BLaER1 treated with 17β-estradiol and CSF1 and Interleukin-3, amounts not matched to agents 10 nM and 100 nM (cell line): ENCODE results near the gene CLEC3B.

Experiments
- H3K27ac ChIP-seq, 11 experiments: shearing (Covaris generic); formaldehyde crosslinking; 2 replicates each; pipeline ENCODE4 v1.8.1; 2022
- H3K27me3 ChIP-seq, 11 experiments: shearing (Covaris generic); formaldehyde crosslinking; 2 replicates each; pipeline ENCODE4 v1.8.1; 2022
- H3K36me3 ChIP-seq, 11 experiments: shearing (Covaris generic); formaldehyde crosslinking; 2 replicates each; pipeline ENCODE4 v1.8.1; 2022
- H3K4me1 ChIP-seq, 10 experiments: shearing (Covaris generic); formaldehyde crosslinking; 2 replicates each; pipeline ENCODE4 v1.8.1; 2022
- H3K4me2 ChIP-seq, 11 experiments: shearing (Covaris generic); formaldehyde crosslinking; 2 replicates each; pipeline ENCODE4 v1.8.1; 2022
- H3K4me3 ChIP-seq, 10 experiments: shearing (Covaris generic); formaldehyde crosslinking; 2 replicates each; pipeline ENCODE4 v1.8.1; 2022
- H3K9ac ChIP-seq, 11 experiments: shearing (Covaris generic); formaldehyde crosslinking; 2 replicates each; pipeline ENCODE4 v1.8.1; 2022
- H3K9me3 ChIP-seq, 11 experiments: shearing (Covaris generic); formaldehyde crosslinking; replicated peaks in 1 of 11; 2 replicates each; pipeline ENCODE4 v1.8.1; 2022
- H4K20me1 ChIP-seq, 11 experiments: shearing (Covaris generic); formaldehyde crosslinking; 2 replicates each; pipeline ENCODE4 v1.8.1; 2022
- Cebpa-rat ChIP-seq, 11 experiments: shearing (Covaris generic); IDR thresholded peaks; 2 replicates each; pipeline ENCODE4 v1.8.1; 2022

Gene CLEC3B

DNA sequence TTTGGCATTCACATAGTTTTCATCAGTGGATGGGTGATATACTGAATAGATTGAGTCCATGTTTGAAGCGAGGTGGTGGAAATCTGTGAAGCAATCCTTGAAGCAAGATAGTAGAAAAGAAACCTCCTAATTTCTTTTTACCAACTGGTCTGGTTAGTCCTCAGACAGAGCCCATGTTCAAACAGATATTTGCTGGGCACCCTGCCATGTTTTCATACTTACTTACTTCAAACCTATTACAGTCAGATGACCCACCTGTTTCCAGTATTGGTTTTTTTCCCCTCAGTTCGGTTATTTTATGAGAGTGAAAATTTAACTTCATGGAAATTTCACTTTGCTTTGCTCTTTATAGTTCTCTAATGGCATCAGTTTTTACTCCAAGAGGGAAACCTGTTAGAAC lies 26.3 kb upstream of the CLEC3B start:
- Histone ChIP-seq H3K4me2 (no peak overlapping the region), H3K36me3 (peaks cover 99 to 100% (median 100%) of the 10 kb centered on the region in 11 experiments), H3K27ac (no peak overlapping the region), H3K4me1 (0 out of 20 replicates have a peak, but pooled peaks cover 0 to under 1% (median 0%) of the 10 kb centered on the region in 10 experiments), H4K20me1 (peaks cover 0 to 29% (median 11%) of the 10 kb centered on the region in 11 experiments; a peak in 12 of 22 replicates), H3K9ac (no peak overlapping the region), H3K4me3 (no peak overlapping the region), H3K27me3 (no peaks in the 10 kb centered on the region), H3K9me3 (peaks cover 0 to 17% (median 11%) of the 10 kb centered on the region in 11 experiments; a peak in 18 of 22 replicates)
- no peak for TF ChIP-seq Cebpa-rat (IDR thresholded peaks at IDR 0.05)

DNA sequence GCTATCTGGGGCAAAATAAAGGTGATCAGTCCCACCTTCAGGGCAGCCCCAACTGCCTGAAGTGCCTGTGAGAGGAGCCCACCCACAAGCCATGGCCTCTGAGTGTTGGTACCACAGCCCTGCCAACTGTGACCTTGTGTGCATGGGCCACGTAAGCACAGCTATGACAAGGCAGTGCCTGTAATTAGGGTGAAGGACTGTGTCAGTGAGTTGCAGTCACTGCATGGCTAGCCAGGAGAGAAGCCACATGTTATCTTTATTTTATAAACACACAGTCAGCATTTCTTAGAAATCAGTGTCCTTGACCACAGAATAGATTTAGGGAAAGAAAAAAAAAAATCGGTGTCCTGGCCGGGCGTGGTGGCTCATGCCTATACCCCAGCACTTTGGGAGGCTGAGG lies 25.3 kb upstream of the CLEC3B start:
- Histone ChIP-seq H3K36me3 (peaks cover 100% of the 10 kb centered on the region in 11 experiments), H3K9me3 (peaks cover 0 to 26% (median 17%) of the 10 kb centered on the region in 11 experiments; a peak in 19 of 22 replicates), H3K27me3 (no peaks in the 10 kb centered on the region), H4K20me1 (peaks cover 0 to 21% (median 5%) of the 10 kb centered on the region in 11 experiments; a peak in 11 of 22 replicates), H3K4me1 (peaks cover 0 to 6% (median 2%) of the 10 kb centered on the region in 10 experiments; a peak in 6 of 20 replicates), H3K9ac (no peak overlapping the region), H3K4me2 (no peak overlapping the region), H3K27ac (no peak overlapping the region), H3K4me3 (no peak overlapping the region)
- TF ChIP-seq Cebpa-rat (IDR thresholded peaks at IDR 0.05), result no peak

GRCh38 chr3:45001738-45002137 lies 24.4 kb upstream of the CLEC3B start:
- peaks cover 0 to 13% (median 0%) of the 10 kb centered on the region in 11 experiments; a peak in 7 of 22 replicates for H4K20me1 ChIP-seq
- H3K36me3 ChIP-seq, result peaks cover 91 to 96% (median 93%) of the 10 kb centered on the region in 11 experiments
- H3K4me2 ChIP-seq, result no peak overlapping the region
- H3K9ac ChIP-seq, result no peak overlapping the region
- no peak for TF ChIP-seq Cebpa-rat (IDR thresholded peaks at IDR 0.05)
- H3K27me3 ChIP-seq, result no peaks in the 10 kb centered on the region
- H3K9me3 ChIP-seq, result peaks cover 0 to 26% (median 17%) of the 10 kb centered on the region in 11 experiments; a peak in 19 of 22 replicates
- peaks cover 0 to 9% (median 2%) of the 10 kb centered on the region in 10 experiments; a peak in 6 of 20 replicates for H3K4me1 ChIP-seq
- H3K4me3 ChIP-seq, result no peak overlapping the region
- no peak overlapping the region for H3K27ac ChIP-seq

DNA sequence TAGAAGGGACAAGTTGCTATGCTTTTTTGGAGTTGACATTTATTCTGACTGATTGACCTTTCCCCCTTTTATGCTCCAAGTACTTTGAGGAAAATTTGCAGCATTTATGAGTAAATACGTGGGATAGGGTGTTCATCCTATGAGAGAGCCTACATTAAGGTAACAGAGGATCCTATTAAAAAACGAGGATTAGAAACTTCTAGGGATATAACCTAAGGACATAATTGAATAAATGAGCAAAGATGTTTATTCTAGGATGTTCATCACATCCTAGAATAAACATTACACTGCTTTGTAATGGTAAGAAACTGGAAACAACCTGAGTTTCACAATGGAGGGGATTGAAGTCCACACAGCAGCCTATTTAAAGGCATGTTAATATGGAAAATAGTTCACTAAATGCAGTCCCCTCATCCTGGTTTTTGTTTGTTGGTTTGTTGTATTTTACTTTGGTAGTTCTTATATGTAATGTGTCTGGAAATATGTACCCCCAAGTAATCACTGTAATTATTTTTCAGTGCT lies 23.9 kb upstream of the CLEC3B start:
- Histone ChIP-seq H3K4me1 (peaks cover 0 to 9% (median 2%) of the 10 kb centered on the region in 10 experiments; a peak in 6 of 20 replicates), H3K4me2 (no peak overlapping the region), H4K20me1 (peaks cover 0 to 13% (median 0%) of the 10 kb centered on the region in 11 experiments; a peak in 4 of 22 replicates), H3K27me3 (no peaks in the 10 kb centered on the region), H3K36me3 (peaks cover 91 to 96% (median 93%) of the 10 kb centered on the region in 11 experiments), H3K27ac (no peak overlapping the region), H3K4me3 (no peak overlapping the region), H3K9me3 (peaks cover 0 to 26% (median 17%) of the 10 kb centered on the region in 11 experiments; a peak in 19 of 22 replicates), H3K9ac (no peak overlapping the region)
- no peak for TF ChIP-seq Cebpa-rat (IDR thresholded peaks at IDR 0.05)

DNA sequence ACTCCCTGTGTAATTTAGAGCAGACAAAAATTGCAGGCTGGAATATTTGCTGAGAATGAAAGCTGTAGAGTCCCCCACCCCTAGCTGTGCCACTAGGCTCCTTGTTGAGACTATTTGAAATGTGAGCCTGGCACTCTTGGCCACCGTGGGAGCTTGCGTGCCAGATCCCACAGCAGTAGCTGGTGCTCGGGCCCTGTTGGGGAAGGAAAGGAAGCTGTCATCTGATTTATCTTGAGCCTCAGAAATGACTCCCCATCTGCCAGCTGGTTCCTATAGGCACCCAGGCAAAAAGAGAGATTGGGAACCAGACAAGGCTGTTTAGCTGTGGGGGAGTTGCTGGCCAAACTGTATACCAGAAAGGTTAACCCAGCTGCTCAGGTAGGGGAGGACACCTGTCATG lies 23.4 kb upstream of the CLEC3B start:
- Histone ChIP-seq H3K4me3 (no peak overlapping the region), H3K9me3 (peaks cover 0 to 26% (median 17%) of the 10 kb centered on the region in 11 experiments; a peak in 19 of 22 replicates), H3K27ac (no peak overlapping the region), H3K4me2 (no peak overlapping the region), H3K9ac (no peak overlapping the region), H3K27me3 (no peaks in the 10 kb centered on the region), H3K4me1 (peaks cover 0 to 9% (median 2%) of the 10 kb centered on the region in 10 experiments; a peak in 6 of 20 replicates), H3K36me3 (peaks cover 91 to 96% (median 93%) of the 10 kb centered on the region in 11 experiments), H4K20me1 (peaks cover 0 to 13% (median 0%) of the 10 kb centered on the region in 11 experiments; a peak in 4 of 22 replicates)
- TF ChIP-seq Cebpa-rat (IDR thresholded peaks at IDR 0.05), result no peak

- peaks cover 0 to 9% (median 2%) of the 10 kb centered on the region in 10 experiments; a peak in 6 of 20 replicates for H3K4me1 ChIP-seq
- no peak overlapping the region for H3K27ac ChIP-seq
- H3K9ac ChIP-seq, result no peak overlapping the region
- H3K9me3 ChIP-seq, result peaks cover 0 to 26% (median 17%) of the 10 kb centered on the region in 11 experiments; a peak in 19 of 22 replicates
- no peak overlapping the region for H3K4me2 ChIP-seq
- peaks cover 91 to 96% (median 93%) of the 10 kb centered on the region in 11 experiments for H3K36me3 ChIP-seq
- no peak for TF ChIP-seq Cebpa-rat (IDR thresholded peaks at IDR 0.05)
- H3K27me3 ChIP-seq, result no peaks in the 10 kb centered on the region
- H3K4me3 ChIP-seq, result no peak overlapping the region
- peaks cover 0 to 9% (median 0%) of the 10 kb centered on the region in 11 experiments; a peak in 4 of 22 replicates for H4K20me1 ChIP-seq
Measured at GRCh38 chr3:45003406-45003805, 22.7 kb upstream of the CLEC3B start.

- H4K20me1 ChIP-seq, result peaks cover 0 to 9% (median 0%) of the 10 kb centered on the region in 11 experiments; a peak in 4 of 22 replicates
- no peak overlapping the region for H3K9ac ChIP-seq
- TF ChIP-seq Cebpa-rat (IDR thresholded peaks at IDR 0.05), result no peak
- H3K9me3 ChIP-seq, result peaks cover 0 to 26% (median 17%) of the 10 kb centered on the region in 11 experiments; a peak in 19 of 22 replicates
- H3K4me2 ChIP-seq, result no peak overlapping the region
- H3K4me3 ChIP-seq, result no peak overlapping the region
- H3K27ac ChIP-seq, result no peak overlapping the region
- peaks cover 91 to 96% (median 93%) of the 10 kb centered on the region in 11 experiments for H3K36me3 ChIP-seq
- peaks cover 0 to 9% (median 2%) of the 10 kb centered on the region in 10 experiments; a peak in 6 of 20 replicates for H3K4me1 ChIP-seq
- H3K27me3 ChIP-seq, result no peaks in the 10 kb centered on the region
Measured at GRCh38 chr3:45003859-45004258, 22.2 kb upstream of the CLEC3B start.

- no peak overlapping the region for H3K4me3 ChIP-seq
- H3K27ac ChIP-seq, result no peak overlapping the region
- H3K4me1 ChIP-seq, result peaks cover 9 to 28% (median 21%) of the 10 kb centered on the region in 10 experiments
- no peak overlapping the region for H3K4me2 ChIP-seq
- no peaks in the 10 kb centered on the region; a peak in 2 of 22 replicates for H4K20me1 ChIP-seq
- H3K27me3 ChIP-seq, result no peaks in the 10 kb centered on the region
- no peak overlapping the region for H3K9ac ChIP-seq
- peaks cover 0 to 26% (median 17%) of the 10 kb centered on the region in 11 experiments; a peak in 19 of 22 replicates for H3K9me3 ChIP-seq
- H3K36me3 ChIP-seq, result peaks cover 68 to 95% (median 89%) of the 10 kb centered on the region in 11 experiments
- no peak for TF ChIP-seq Cebpa-rat (IDR thresholded peaks at IDR 0.05)
Measured at GRCh38 chr3:45007091-45007490, 19.0 kb upstream of the CLEC3B start.

GRCh38 chr3:45008117-45008516 lies 18.0 kb upstream of the CLEC3B start:
- TF ChIP-seq Cebpa-rat (IDR thresholded peaks at IDR 0.05), result no peak
- Histone ChIP-seq H3K4me2 (no peak overlapping the region), H3K36me3 (peaks cover 58 to 95% (median 89%) of the 10 kb centered on the region in 11 experiments), H3K27ac (no peak overlapping the region), H4K20me1 (no peaks in the 10 kb centered on the region; a peak in 1 of 22 replicates), H3K27me3 (no peaks in the 10 kb centered on the region), H3K9ac (no peak overlapping the region), H3K9me3 (peaks cover 0 to 26% (median 17%) of the 10 kb centered on the region in 11 experiments; a peak in 19 of 22 replicates), H3K4me1 (peaks cover 14 to 38% (median 29%) of the 10 kb centered on the region in 10 experiments), H3K4me3 (no peak overlapping the region)
